H1 (cell line): ENCODE data around the gene C22orf31. TPM values are rescaled to one million over a fixed set of nuclear protein-coding genes. Genes with fewer than 3 reads are reported as not detected.

Experiments
- CTCF ChIA-PET: fragments of 300-600 bp; sonication (Branson Sonifier 250); formaldehyde crosslinking; loops from one replicate; lab custom pipeline; 2021; ENCODE audit not compliant: partially characterized antibody; lab: Charles Lee
- POLR2A ChIA-PET: fragments of 300-600 bp; sonication (Branson Sonifier 250); formaldehyde crosslinking; loops from one replicate; lab custom pipeline; 2021; ENCODE audit warnings: inconsistent platforms; ENCODE audit not compliant: partially characterized antibody; lab: Charles Lee
- DNase-seq, 2 experiments: peaks; one replicate each; pipeline versions ENCODE4 v3.0.0 to v3.0.0-alpha.2; 2010 to 2022; ENCODE audit warnings: low spot score in 2 of 2, low read depth in 1 of 2, mixed read lengths in 1 of 2
- FAIRE-seq: peaks from 2 replicates; lab custom pipeline; 2011; peaks lifted over from hg19 to GRCh38; lab: Jason Lieb, UNC
- H2AFZ ChIP-seq: 2 replicates; pipeline ENCODE4 v1.8.1; 2012; ENCODE audit warnings: low read length, inconsistent platforms
- H2AK5ac ChIP-seq: 2 replicates; pipeline ENCODE4 v1.6.1; 2013; ENCODE audit warnings: low read depth, low read length
- H2BK120ac ChIP-seq: replicated peaks from 2 replicates; pipeline ENCODE3; 2013; ENCODE audit warnings: low read depth, low read length, inconsistent platforms
- H2BK12ac ChIP-seq: 2 replicates; pipeline ENCODE4 v1.6.1; 2013; ENCODE audit warnings: low read depth, low read length
- H2BK15ac ChIP-seq: 2 replicates; pipeline ENCODE4 v1.6.1; 2013; ENCODE audit warnings: low read length
- H2BK20ac ChIP-seq: 2 replicates; pipeline ENCODE4 v1.6.1; 2013; ENCODE audit warnings: low read length
- H2BK5ac ChIP-seq: 2 replicates; pipeline ENCODE4 v1.6.1; 2013; ENCODE audit warnings: low read depth, low read length
- H3K14ac ChIP-seq: 2 replicates; pipeline ENCODE4 v1.6.1; 2013; ENCODE audit warnings: inconsistent platforms; ENCODE audit not compliant: insufficient read length
- H3K18ac ChIP-seq: 2 replicates; pipeline ENCODE4 v1.6.1; 2013; ENCODE audit warnings: low read length; ENCODE audit errors: extremely low read depth
- H3K23ac ChIP-seq: 2 replicates; pipeline ENCODE4 v1.6.1; 2013; ENCODE audit warnings: inconsistent platforms; ENCODE audit not compliant: insufficient read length
- H3K23me2 ChIP-seq: 2 replicates; pipeline ENCODE4 v1.6.1; 2013; ENCODE audit warnings: low read depth, low read length
- H3K27ac ChIP-seq: 2 replicates; pipeline ENCODE4 v1.6.1; 2011; ENCODE audit warnings: low read depth, low read length, inconsistent platforms
- H3K27me3 ChIP-seq, 4 experiments: replicated peaks in 1 of 4; 1 replicate in 1 of 4; 2 replicates in 3 of 4; pipeline versions ENCODE4 v1.6.1 to v1.8.1; 2011 to 2013; ENCODE audit warnings: low read length in 3 of 4, mild to moderate bottlenecking in 3 of 4, inconsistent platforms in 2 of 4, mixed read lengths in 2 of 4, moderate library complexity in 1 of 4; ENCODE audit not compliant: control insufficient read depth in 3 of 4, insufficient read depth in 3 of 4; ENCODE audit errors: extremely low read depth in 1 of 4
- H3K36me3 ChIP-seq, 4 experiments: 2 replicates each; pipeline versions ENCODE4 v1.6.1 to v1.8.1; 2011 to 2013; ENCODE audit warnings: mild to moderate bottlenecking in 4 of 4, low read length in 3 of 4, moderate library complexity in 2 of 4, control low read depth in 1 of 4, inconsistent platforms in 1 of 4; ENCODE audit not compliant: insufficient read depth in 4 of 4, control insufficient read depth in 2 of 4
- H3K4ac ChIP-seq: replicated peaks from 2 replicates; pipeline ENCODE3; 2013; ENCODE audit warnings: low read length, low read depth, mixed read lengths, inconsistent platforms; ENCODE audit not compliant: insufficient read length
- H3K4me1 ChIP-seq, 4 experiments: replicated peaks in 1 of 4; 1 replicate in 1 of 4; 2 replicates in 3 of 4; pipeline versions ENCODE4 v1.6.1 to v1.8.1; 2011 to 2013; ENCODE audit warnings: low read length in 3 of 4, inconsistent platforms in 2 of 4, mixed read lengths in 1 of 4; ENCODE audit not compliant: insufficient read depth in 4 of 4, control insufficient read depth in 3 of 4
- H3K4me2 ChIP-seq, 2 experiments: 2 replicates each; pipeline versions ENCODE4 v1.6.1 to v1.8.1; 2011 to 2013; ENCODE audit warnings: low read depth in 2 of 2, low read length in 2 of 2, control low read depth in 1 of 2, inconsistent platforms in 1 of 2, mild to moderate bottlenecking in 1 of 2; ENCODE audit not compliant: insufficient read depth in 1 of 2
- H3K4me3 ChIP-seq, 4 experiments: fragments of 200-600, 300-600 bp in 1 of 4; sonication (generic), shearing (Covaris generic), sonication (Bioruptor Twin) in 1 of 4; 2 replicates each; pipeline versions ENCODE4 v1.5.1 to v1.8.1; 2011 to 2016; ENCODE audit warnings: low read length in 4 of 4, low read depth in 3 of 4, control low read depth in 2 of 4, inconsistent platforms in 2 of 4, mild to moderate bottlenecking in 2 of 4, mixed read lengths in 1 of 4, moderate library complexity in 1 of 4; ENCODE audit not compliant: insufficient read depth in 2 of 4; ENCODE audit errors: extremely low read depth in 1 of 4
- H3K56ac ChIP-seq: replicated peaks from 2 replicates; pipeline ENCODE3; 2013; ENCODE audit warnings: low read depth, mild to moderate bottlenecking, mixed read lengths, low read length, inconsistent platforms; ENCODE audit not compliant: insufficient read length
- H3K79me1 ChIP-seq: 2 replicates; pipeline ENCODE4 v1.6.1; 2013; ENCODE audit warnings: low read depth, low read length, control low read depth
- H3K79me2 ChIP-seq, 2 experiments: 2 replicates each; pipeline versions ENCODE4 v1.6.1 to v1.8.1; 2012 to 2013; ENCODE audit warnings: low read length in 2 of 2, mild to moderate bottlenecking in 2 of 2, inconsistent platforms in 1 of 2; ENCODE audit not compliant: insufficient read depth in 2 of 2, control insufficient read depth in 1 of 2
- H3K9ac ChIP-seq, 4 experiments: replicated peaks in 1 of 4; 1 replicate in 1 of 4; 2 replicates in 3 of 4; pipeline versions ENCODE4 v1.6.1 to v1.8.1; 2011 to 2013; ENCODE audit warnings: low read depth in 3 of 4, low read length in 3 of 4, control low read depth in 2 of 4, mild to moderate bottlenecking in 2 of 4, moderate library complexity in 2 of 4, inconsistent platforms in 1 of 4; ENCODE audit errors: extremely low read depth in 1 of 4
- H3K9me3 ChIP-seq, 2 experiments: 2 replicates each; pipeline versions ENCODE4 v1.6.1 to v1.8.1; 2012 to 2013; ENCODE audit warnings: mild to moderate bottlenecking in 2 of 2, moderate library complexity in 2 of 2, control low read depth in 1 of 2, inconsistent platforms in 1 of 2, low read depth in 1 of 2, low read length in 1 of 2, mixed read lengths in 1 of 2; ENCODE audit not compliant: insufficient read depth in 2 of 2
- H4K20me1 ChIP-seq, 2 experiments: replicated peaks in 1 of 2; 2 replicates each; pipeline versions ENCODE3 to v1.8.1; 2011 to 2013; ENCODE audit warnings: inconsistent platforms in 2 of 2, low read length in 2 of 2, mild to moderate bottlenecking in 1 of 2; ENCODE audit not compliant: insufficient read depth in 2 of 2, control insufficient read depth in 1 of 2
- H4K5ac ChIP-seq: 2 replicates; pipeline ENCODE4 v1.6.1; 2013; ENCODE audit warnings: low read length, low read depth, mixed read lengths, inconsistent platforms; ENCODE audit not compliant: insufficient read length
- H4K8ac ChIP-seq: 2 replicates; pipeline ENCODE4 v1.8.0; 2013; ENCODE audit warnings: mild to moderate bottlenecking, moderate library complexity, low read length, inconsistent platforms; ENCODE audit not compliant: insufficient read depth; ENCODE audit errors: extremely low read depth
- H4K91ac ChIP-seq: replicated peaks from 2 replicates; pipeline ENCODE3; 2013; ENCODE audit warnings: low read length, mixed read lengths, inconsistent platforms; ENCODE audit not compliant: insufficient read length
- WGBS, 2 experiments: shearing (Covaris generic) in 1 of 2; methylation state at CpG; one replicate each; pipeline versions ENCODE4 v1.1.6 to v1.1.7; 2013 to 2015; ENCODE audit warnings: low lambda C conversion rate in 2 of 2, mixed read lengths in 2 of 2, inconsistent platforms in 1 of 2, low coverage in 1 of 2, missing lambda C conversion rate in 1 of 2; ENCODE audit not compliant: insufficient replicate concordance in 2 of 2, insufficient coverage in 1 of 2, insufficient read length in 1 of 2; ENCODE audit errors: extremely low coverage in 1 of 2, missing lambda C conversion rate in 1 of 2; 5-methylcytosine and 5-hydroxymethylcytosine counted together
- polyA plus RNA-seq, 7 experiments: library from polyadenylated mRNA; depleted of rRNA in 3 of 7; stranded (reverse) in 5 of 7; unstranded in 2 of 7; fragments of >200 nt in 5 of 7; fragments of 200-250 nt in 2 of 7; gene quantifications; 1 replicate in 5 of 7; 2 replicates in 1 of 7; 4 replicates in 1 of 7; pipeline versions ENCODE4 v1.2.1 to v1.2.3, GENCODE V29; 2011 to 2013; ENCODE audit warnings: missing spikeins in 2 of 7, mixed read lengths in 2 of 7
- total RNA-seq: library from RNA; stranded (reverse); fragmentation: NEBNext Ultra II Directional; extraction: Animal tissue kit (Norgen Biotek cat#: 25700); gene quantifications from 2 replicates; pipeline ENCODE4 v1.2.1, GENCODE V29; 2021

The C22orf31 gene
- total and polyA plus RNA-seq, 2 of the 8 experiments (the other 6 are each of a cell fraction or from before 2014, with no cell fraction given) = not detected

DNA sequence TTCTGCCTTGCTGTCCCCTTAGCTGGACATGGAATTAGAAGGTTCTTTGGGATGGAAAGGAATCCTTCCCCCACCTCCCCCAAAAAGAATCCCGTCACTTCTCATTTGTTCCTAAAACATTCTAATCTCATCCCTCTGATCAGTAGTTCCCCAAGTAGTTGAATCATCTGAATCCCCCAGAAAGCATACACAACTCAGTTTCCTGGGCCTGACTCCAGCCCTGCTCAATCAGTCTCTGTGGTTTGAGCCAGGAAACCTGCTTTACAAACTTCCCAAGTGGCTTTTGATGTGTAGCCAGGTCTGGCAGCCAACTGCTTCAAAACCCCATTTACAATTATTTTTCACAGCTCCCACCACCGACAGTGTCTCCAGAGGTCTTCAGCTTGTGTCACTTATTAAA is 20.2 kb downstream of the C22orf31 start:
- Histone ChIP-seq H3K79me2 (peaks cover 0 to 5% of the 10 kb centered on the region in 2 experiments; a peak in 1 of 4 replicates), H3K14ac (no peak overlapping the region), H4K91ac (no peak overlapping the region), H3K4ac (no peak overlapping the region), H3K4me2 (no peak overlapping the region), H3K23ac (no peak overlapping the region), H3K18ac (no peak overlapping the region), H3K56ac (no peak overlapping the region), H3K9ac (no peak overlapping the region), H3K79me1 (no peaks in the 10 kb centered on the region; the same call in 1 of the 2 replicates), H3K9me3 (no peaks in the 10 kb centered on the region), H2BK120ac (no peak overlapping the region), H3K23me2 (no peaks in the 10 kb centered on the region), H2BK15ac (no peak overlapping the region), H2AFZ (no peak overlapping the region), H3K27ac (no peak overlapping the region), H4K8ac (no peak overlapping the region), H2BK5ac (no peak overlapping the region), H2BK20ac (no peak overlapping the region), H4K5ac (no peak overlapping the region), H3K27me3 (no peaks in the 10 kb centered on the region), H3K36me3 (peaks cover 4 to 30% (median 14%) of the 10 kb centered on the region in 4 experiments; a peak in 7 of 8 replicates), H4K20me1 (peaks cover 1 to 8% of the 10 kb centered on the region in 2 experiments), H3K4me1 (peaks cover 0 to 3% (median 0%) of the 10 kb centered on the region in 4 experiments; a peak in 3 of 7 replicates), H2AK5ac (no peak overlapping the region), H2BK12ac (no peak overlapping the region), H3K4me3 (no peak overlapping the region)
- POLR2A ChIA-PET = interaction anchor here (0.6 to 1.5 kb wide), 3 partner anchors 11 to 239 kb away, joined by 3 to 8 read pairs (median 3); no protein-coding TSS in a partner anchor
- DNase-seq (no peak), FAIRE-seq (no peak)
- CTCF ChIA-PET = interaction anchor here (0.8 to 5.8 kb wide), 34 partner anchors 10 to 251 kb away, joined by 3 to 67 read pairs (median 8); partner anchors contain the start of gene ZNRF3
- 88% methylated on average over 2 of the region's 2 CpGs; no CpG with 5 or more reads in 1 of the 2 experiments for WGBS, 2 experiments
